ENCODE data around the gene RAB11FIP3.
"Not testable (repeated sequence)": the region's sequence is repeated elsewhere in the genome, so short reads cannot be mapped to it uniquely, and the experiment has no call there.

RAB11FIP3 gene

DNA sequence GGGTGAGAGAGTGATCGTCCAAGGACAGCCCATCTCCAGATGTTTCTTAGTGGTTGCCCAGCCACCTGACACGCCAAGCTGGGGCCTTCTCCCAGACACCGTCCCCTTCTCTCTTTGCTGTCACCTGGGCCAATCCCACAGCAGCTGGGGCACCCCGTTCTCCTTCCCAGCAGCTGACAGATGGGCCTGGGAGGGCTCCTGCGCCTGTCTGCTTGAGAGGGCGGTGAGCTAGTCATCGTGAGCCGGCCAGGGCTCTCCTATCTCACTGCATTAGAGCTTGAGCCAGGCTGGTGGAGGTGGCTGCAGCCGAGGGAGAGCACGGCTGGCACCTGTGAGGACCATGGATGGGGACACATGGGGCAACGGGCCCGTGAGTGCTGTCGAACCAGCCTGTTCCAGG, 41.2 kb downstream of the RAB11FIP3 start:
- DNase-seq (ENCODE audit: low spot score) = no peak

DNA sequence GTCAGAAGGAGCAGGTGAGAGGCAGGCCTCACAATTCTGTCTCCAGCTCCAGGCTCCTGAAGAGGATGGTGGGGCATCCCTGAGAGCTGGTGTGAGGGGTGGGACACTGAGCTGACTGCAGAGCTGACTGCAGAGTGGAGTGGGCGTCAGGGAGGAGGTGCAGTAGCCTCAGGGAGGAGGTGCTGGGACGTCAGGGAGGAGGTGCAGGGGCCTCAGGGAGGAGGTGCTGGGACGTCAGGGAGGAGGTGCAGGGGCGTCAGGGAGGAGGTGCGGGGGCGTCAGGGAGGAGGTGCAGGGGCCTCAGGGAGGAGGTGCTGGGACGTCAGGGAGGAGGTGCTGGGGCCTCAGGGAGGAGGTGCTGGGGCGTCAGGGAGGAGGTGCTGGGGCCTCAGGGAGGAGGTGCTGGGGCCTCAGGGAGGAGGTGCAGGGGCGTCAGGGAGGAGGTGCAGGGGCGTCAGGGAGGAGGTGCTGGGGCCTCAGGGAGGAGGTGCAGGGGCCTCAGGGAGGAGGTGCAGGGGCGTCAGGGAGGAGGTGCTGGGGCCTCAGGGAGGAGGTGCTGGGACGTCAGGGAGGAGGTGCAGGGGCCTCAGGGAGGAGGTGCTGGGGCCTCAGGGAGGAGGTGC, 41.9 kb downstream of the RAB11FIP3 start:
- DNase-seq (ENCODE audit: low spot score); FAIRE-seq: not testable (repeated sequence)

More for the DNA sequence above, 41.2 kb downstream of the RAB11FIP3 start:
- no peak for FAIRE-seq

DNA sequence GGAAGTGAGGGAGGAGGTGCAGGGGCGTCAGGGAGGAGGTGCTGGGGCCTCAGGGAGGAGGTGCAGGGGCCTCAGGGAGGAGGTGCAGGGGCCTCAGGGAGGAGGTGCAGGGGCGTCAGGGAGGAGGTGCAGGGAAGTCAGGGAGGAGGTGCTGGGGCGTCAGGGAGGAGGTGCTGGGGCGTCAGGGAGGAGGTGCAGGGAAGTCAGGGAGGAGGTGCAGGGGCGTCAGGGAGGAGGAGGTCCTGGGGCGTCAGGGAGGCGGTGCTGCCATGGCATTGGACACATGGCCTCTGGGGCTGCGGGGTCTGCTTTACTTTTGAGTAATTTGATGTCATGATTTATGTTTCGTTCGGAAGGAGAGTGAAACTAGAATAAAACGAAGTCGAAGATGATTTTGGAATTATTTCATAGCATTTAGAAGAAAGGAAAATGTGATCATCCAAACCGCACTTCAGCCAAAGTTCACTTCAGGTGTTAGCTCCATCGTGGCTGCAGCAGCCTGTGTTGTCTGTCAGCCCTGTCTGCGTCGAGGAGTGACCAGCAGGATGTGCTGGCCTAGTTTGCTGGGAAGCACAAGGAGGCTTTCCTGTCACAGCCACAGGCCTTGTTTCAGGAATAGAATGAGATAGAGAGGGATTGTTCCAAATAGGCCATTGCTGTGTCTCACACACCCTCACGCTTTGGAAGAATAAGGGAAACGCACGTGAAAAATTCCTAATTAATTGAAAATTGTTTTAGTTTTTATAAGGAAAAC, 42.8 kb downstream of the RAB11FIP3 start:
- no peak for FAIRE-seq

DNA sequence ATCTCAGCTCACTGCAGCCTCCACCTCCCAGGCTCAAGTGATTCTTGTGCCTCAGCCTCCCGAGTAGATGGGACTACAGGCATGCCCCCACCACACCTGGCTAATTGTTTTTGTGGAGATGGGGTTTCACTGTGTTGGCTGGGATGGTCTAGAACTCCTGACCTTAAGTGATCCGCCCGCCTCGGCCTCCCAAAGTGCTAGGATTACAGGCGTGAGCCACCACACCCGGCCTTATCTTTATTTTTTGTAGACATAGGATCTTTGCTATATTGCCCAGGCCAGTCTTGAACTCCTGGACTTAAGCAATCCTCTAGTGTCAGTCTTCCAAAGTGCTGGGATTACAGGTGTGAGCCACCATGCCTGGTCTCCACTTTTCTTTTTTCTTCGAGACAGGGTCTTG, 44.0 kb downstream of the RAB11FIP3 start:
- not testable (repeated sequence) for FAIRE-seq; DNase-seq (ENCODE audit: low spot score)

More for the DNA sequence above, 42.8 kb downstream of the RAB11FIP3 start:
- no peak for DNase-seq (ENCODE audit: low spot score)

DNA sequence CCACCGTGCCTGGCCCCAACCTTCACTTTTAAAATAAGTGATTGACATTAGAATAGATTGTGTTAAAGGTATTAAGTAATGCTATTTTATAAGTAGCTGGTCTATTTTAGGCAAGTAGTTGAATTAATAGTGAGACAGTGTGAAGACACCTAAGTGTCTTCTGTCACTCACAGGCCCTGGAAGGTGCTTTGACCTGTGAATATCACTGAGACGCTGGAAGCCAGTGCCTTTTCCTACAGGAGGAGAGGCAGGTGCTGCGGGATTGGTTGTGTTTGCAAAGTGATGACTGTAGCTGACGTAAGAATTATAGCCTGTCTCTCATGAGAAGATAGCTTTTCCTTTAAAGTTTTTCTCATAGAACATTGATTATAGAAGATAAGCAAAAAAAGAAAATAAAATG, 45.0 kb downstream of the RAB11FIP3 start:
- FAIRE-seq (no peak), DNase-seq (ENCODE audit: low spot score) (no peak)

DNA sequence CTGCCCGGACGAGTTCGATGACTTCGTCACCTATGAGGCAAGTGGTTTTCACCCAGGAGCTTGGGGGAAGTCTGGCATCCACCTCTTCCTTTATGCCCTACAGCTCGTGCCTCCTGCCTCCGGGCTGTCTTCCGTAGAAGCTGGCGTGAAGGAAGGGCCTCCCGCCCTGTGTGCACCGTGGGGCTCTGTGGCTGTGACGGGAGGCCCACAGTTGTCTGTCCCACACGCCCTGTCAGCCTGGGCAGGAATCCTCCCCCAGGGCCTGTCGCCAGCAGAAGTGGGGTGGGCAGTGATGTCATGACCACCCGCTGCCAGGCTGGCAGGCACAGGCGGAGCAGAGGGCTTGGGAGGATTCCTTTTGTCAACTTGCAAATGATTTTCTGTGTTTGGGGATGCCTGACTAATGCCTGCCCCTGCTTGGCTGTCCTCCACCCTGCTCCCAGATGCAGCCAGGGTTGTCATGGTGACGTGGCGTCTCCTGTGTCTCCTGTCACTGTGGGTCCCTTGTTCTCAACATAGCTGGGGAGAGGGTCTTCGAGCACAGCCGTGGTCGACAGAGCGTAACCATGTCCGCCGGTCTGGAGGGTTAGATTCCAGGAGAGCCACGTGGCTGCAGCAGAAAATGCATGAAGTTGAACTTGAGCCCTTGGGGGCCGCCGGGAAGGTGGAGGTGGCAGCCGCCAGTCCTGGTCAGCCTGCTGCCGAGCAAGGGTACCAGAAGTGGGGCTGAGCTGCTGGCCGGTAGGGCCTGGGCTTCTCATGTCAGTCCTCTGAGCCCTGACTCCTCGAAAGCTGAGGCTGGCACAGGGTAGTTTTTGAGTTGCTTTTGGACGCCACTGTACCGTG, 46.1 kb downstream of the RAB11FIP3 start:
- no peak for FAIRE-seq
- DNase-seq (ENCODE audit: low spot score) = no peak

DNA sequence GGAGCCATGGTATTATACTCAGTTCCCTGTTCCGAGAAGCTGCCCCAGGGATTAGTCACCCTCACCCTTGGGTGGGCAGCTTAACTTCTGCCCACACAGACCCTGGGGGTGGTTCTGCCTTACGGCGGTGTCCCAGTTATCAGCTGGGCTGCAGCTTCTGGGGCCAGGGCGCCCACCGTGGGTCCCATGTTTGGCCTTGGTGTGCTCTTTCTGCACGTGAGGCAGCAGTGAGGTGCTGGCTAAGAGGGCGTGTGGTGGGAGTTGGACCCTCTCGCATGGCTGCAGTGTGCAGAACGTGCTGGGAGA, 46.7 kb downstream of the RAB11FIP3 start:
- DNase-seq (ENCODE audit: low spot score) (no peak), FAIRE-seq (no peak)

DNA sequence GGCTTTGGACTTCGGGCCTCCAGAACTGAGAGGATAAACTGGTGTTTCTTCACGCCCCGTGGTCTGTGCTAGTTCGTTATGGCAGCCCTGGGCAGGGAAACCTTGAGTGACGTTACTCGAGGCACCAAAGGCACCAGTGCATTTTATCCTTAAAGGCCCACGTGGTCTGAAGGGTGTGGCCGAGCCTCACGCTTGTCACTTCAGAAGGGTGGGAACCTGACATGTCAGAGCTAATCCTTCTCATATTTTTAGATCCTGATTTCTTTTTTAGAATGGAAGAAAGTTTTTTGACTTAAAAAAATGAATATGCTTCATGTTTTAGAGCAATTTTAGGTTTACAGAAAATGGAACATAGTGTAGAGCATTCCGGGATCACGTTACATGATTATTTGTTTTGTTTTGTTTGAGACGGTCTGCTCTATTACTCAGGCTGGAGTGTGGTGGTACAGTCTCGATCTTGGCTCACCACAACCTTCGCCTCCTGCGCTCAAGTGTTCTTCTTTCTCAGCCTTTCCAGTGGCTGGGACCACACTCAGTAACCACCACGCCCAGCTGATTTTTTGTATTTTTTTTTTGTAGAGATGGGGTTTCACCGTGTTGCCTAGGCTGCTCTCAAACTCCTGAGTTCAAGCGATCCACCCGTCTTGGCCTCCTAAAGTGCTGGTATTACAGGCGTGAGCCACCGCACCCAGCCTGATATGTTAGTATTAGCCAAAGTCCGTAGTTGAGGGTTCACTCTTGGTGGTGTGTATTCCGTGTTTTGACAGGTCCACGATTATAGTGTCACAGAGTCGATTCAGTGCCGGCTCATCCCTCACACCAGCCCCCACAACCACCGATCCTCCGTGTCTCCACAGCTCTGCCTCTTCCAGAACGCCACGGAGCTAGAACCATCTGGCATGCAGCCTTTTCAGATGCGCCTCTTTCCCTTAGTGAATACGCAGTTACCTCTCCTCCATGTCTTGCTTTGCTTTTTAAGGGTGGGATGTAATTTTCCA, 47.9 kb downstream of the RAB11FIP3 start:
- FAIRE-seq (no peak), DNase-seq (ENCODE audit: low spot score) (no peak)

DNA sequence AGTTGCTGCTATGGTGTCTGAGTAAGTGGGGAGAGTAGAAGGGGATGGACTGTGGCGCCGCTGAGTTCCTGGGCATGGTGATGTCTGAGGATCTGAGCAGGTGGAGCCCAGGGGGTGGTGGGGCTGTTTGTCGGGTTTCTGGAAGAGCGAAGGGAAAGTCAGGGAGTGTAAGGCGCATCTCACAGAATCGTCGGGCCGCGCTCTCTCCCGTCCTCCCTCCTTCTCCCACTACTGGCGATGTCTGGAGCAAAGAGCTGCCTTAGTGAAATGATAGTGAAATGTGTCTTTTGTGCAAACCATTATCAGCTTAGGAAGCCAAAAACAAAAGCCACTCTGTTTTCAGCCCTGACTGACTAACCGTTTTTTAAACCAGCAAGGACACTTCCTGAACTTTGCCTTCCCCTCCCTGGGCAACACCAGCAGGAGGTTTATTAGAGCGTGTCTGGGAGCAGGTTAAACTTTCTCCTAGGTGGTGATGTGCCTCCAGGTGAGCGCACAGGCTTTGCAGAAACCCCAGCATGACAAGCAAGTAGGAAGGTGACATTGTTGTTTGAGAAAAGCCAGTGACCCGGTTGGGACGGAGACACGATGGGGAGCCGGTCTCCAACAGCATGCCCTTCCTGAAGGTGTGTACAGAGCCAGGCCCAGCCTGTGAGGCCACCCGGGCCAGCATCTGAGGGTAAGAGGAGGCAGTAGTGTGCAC, 49.1 kb downstream of the RAB11FIP3 start:
- DNase-seq (ENCODE audit: low spot score) = no peak

DNA sequence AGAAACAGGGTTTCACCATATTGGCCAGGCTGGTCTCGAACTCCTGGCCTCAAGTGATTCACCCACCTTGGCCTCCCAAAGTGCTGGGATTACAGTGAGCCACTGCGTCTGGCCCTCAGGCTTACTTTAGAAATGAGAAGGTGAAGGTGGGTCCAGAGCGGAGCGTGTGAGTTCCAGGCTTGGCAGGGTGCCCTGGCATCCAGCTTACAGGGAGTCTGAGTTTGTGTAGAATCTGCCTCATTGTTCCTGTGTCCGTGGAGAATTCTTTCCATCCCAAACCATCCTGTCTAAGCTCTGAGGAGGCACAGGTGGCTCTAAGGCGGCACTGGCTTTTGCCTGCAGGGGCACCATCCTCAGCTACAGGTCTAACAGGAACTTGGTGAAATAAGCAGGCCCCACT, 50.6 kb downstream of the RAB11FIP3 start:
- FAIRE-seq (no peak), DNase-seq (ENCODE audit: low spot score) (no peak)

More for the DNA sequence above, 49.1 kb downstream of the RAB11FIP3 start:
- FAIRE-seq = no peak

DNA sequence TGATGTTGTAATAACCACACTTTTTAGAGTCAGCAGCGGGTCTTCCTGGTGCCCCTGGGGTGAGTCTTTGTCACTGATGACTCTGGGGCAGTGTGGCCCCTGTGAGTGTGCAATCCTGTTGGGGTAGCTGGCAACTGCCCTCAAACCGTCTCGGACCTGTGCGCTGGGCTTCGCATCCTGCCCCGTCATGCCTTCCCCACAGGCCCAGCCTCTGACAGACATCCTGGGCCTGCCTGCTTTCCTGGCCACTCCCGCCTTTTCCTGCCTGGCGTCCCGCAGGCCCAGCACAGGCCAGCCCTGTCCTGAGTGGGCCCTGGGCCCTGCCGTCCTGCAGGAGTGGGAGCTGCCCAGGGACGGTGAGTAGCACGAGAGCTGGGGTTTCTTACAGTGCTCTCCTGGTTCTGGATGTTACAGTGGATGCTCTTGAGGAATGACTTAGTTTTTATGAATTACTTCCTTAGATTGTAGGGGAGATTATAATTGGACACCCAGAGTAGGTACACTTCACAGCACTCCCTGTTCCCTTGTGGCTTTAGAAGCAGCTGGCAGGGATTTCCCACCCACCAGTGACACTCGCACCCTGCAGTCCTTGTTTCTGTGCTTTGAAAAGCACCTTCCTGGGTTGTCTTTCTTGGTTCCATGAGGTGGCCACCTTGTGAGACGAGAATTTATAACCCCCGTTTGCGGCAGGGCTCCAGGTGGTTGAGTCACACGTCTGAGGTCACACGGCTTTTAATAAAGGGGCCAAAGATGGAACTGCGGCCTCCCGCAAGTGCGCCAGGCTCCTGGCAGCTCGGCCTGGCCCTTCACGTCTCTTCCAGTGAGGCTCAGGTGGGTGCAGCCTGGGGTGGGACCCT, 52.1 kb downstream of the RAB11FIP3 start:
- no peak for FAIRE-seq

DNA sequence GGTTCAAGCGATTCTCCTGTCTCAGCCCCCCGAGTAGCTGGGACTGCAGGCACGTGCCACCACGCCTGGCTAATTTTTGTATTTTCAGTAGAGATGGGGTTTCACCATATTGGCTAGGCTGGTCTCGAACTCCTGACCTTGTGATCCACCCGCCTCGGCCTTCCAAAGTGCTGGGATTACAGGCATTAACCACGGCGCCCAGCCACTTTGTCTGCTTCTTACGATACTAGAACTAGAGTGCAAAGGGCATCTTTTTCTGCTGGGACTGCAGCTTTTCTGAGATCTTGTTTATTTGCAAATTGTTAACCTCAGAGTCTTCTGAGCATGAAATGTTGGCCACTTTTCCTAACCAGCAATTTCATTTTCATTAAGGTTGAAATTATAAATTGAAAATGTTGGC, 52.8 kb downstream of the RAB11FIP3 start:
- not testable (repeated sequence) for DNase-seq (ENCODE audit: low spot score); FAIRE-seq

More for the DNA sequence above, 52.1 kb downstream of the RAB11FIP3 start:
- DNase-seq (ENCODE audit: low spot score) = peak; percentile 30

DNA sequence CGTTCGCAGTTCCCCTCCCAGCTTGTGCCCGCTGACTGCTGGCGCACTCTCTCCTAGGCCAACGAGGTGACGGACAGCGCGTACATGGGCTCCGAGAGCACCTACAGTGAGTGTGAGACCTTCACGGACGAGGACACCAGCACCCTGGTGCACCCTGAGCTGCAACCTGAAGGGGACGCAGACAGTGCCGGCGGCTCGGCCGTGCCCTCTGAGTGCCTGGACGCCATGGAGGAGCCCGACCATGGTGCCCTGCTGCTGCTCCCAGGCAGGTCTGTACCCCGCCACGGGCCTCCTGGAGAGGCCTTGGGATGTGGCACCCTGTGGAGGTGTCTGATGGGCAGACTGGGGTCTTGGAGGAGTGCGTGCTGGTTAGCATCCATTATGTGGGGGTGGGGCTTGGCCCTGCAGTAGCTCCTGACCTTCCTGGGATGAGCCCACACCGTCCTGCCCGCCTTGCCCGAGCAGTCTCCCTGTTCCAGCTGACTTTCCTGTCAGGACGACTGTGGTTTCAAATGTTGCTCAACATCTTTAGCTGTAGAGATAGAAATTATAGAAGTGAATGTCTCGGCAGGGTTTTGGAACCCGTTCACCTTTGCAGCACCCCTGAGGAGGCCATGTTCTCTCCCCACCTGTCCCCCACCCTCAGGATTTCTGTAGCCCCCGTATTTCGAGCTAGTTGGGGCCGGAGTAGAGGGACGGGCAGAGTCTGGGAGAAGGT, 57.2 kb downstream of the RAB11FIP3 start:
- no peak for FAIRE-seq
- no peak for DNase-seq (ENCODE audit: low spot score)

DNA sequence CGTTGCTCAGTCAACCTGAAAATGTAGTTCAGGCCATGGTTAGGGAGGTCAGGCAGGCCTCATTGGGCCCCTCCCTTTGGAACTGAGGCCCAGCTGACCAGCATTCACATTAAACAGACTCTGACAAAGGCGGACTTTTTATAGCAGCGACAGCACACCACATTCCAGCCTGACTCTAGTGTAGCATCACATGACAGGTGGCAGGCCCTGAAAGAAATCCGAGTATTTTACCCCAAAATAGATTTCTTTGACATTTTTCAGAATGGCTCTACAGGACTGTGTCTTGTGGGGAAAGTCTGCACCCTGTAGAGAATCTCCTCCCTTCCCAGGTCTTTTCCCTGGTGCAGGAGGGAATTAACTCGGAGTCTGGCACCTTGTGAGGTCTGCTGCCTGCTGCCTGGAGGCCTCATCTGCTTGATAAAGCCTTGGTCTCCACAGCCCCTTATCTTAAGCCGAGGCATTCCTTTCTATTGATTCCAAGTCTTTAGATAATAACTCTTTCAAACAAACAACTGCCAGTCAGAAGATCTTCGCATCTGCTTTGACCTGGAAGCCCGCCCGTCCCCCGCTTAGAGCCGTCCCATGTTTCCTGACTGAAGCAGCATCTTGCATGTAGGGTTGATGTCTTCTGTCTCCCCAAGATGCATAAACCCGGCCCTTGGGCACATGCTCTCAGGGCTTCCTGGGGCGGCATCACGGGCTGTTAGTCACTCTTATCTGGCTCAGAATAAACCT, 58.1 kb downstream of the RAB11FIP3 start:
- DNase-seq (ENCODE audit: low spot score) (no peak), FAIRE-seq (no peak)

DNA sequence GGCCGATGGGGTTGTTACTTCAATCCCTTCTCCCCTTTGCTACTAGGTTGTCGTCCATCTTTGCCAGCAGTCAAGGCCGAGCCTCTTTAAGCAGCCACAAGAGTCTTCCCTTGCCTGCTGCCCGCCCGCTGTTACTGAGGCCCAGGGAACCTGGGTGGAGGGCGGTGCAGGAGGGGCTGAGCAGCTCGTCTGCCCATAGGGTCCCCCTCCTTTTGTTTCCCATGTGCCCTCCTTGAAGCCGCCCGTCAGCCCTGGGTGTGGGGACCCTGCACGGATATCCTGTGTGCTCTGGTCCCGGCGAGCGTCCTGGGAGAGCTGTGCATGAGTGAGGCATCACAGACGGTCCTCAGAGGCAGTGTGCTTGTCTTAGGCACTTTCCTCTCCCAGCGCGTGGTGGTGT, 64.2 kb downstream of the RAB11FIP3 start:
- no peak for DNase-seq (ENCODE audit: low spot score)
- FAIRE-seq = no peak

DNA sequence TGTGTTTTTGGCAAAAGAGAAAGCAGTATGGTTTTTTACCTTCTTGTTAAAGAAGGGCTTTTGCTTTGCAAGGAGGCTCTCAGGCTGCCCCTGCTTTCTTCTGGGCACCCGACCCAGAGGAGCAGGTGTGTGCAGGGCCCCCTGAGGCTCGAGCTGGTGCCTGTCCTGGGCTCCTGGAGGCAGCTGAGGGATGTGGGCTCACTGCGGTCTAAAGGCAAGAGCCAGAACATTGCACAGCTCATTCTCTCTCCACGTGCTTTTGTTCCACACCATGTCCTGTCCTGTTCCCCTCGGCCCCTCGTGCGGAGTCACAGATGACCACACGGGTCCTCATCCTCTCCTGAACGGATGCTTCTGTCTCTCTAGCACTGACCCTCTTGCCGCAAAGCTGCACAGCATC, 65.3 kb downstream of the RAB11FIP3 start:
- DNase-seq (ENCODE audit: low spot score) (no peak), FAIRE-seq (no peak)

DNA sequence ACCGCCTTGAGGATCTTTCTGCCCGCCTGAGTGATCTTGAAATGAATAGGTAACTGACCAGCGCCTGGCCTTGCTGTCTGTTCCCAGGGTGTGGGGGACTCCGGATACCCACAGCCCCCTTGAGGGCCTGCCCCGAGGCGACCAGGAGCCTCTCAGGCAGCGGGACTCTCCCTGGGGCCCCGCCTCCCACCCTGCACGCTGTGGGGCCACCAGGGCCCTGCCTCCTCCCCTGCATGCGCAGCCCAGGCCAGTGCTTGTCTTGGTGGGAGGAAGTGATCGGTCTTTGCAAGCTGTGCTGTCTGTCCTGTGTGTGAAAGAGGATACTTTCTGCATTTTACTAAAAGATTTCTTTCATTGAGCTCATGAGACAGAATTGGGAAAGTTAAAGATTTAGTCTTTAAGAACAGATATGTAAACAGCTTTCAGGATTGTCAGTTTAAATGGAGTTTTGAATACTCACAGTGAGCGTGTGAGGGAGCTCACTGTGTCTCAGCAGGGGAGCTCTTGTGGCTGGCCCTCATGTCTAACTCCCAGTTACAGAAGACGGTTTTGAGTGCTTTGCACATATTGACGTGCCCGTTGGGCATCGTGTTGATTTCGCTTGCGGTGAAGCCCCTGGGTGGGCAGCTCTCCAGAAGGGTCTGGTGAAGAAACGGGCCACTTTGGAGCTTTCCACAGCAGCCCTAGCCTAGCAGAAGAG, 65.9 kb downstream of the RAB11FIP3 start:
- FAIRE-seq (no peak), DNase-seq (ENCODE audit: low spot score) (no peak)
